ENCODE measurements around the gene NDUFS8. TPM values are rescaled to one million over a fixed set of nuclear protein-coding genes. Genes with fewer than 3 reads are reported as not detected.

NDUFS8 gene
- total and polyA plus RNA-seq, 2 experiments from 2014 or later = 114 to 219 TPM

DNA sequence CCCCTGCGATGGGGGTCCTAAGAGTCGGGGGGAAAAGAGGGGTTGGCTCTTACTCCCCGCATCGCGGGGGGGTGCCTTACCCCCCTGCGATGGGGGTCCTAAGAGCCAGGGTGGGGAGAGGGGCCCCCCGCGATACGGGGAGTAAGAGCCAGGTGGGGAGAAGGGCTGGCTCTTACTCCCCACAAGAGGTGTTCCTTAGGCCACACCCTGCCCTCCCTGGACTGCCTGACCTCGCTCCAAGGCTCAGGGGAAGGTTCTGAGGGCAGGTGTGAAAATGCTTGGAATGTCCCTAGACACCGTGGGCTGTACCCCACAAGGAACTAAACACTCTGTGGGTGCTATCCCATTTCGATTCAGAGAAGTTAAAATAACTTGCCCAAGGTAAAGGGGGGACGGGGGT, 34.4 kb upstream of the NDUFS8 start:
- H3K36me3 ChIP-seq (ENCODE audit: low read depth) = no peaks in the 10 kb centered on the region
- no peak overlapping the region for H3K4me3 ChIP-seq
- WGBS, 2 experiments (ENCODE audit: low coverage in 1 of 2, low lambda C conversion rate in 2 of 2, missing lambda C conversion rate in 2 of 2) = 95 to 100% methylated on average over 5 to 13 of the region's 13 CpGs
- in situ Hi-C loops (cut with MboI) = no loop called here
- H3K9me3 ChIP-seq (ENCODE audit: low read depth) = no peaks in the 10 kb centered on the region
- H3K79me2 ChIP-seq (ENCODE audit: insufficient read depth) = no peaks in the 10 kb centered on the region
- H3K27ac ChIP-seq = no peak overlapping the region
- no peak overlapping the region for H3K4me2 ChIP-seq (ENCODE audit: unreplicated experiment)
- H2AFZ ChIP-seq = no peak overlapping the region
- no peak overlapping the region for H3K9ac ChIP-seq
- no peaks in the 10 kb centered on the region for H3K4me1 ChIP-seq (ENCODE audit: insufficient read depth)
- no peaks in the 10 kb centered on the region for H3K27me3 ChIP-seq (replicated peaks; ENCODE audit: insufficient read depth)
- H4K20me1 ChIP-seq (ENCODE audit: insufficient read depth) = no peaks in the 10 kb centered on the region
- no peak for DNase-seq
- no peak for TF ChIP-seq EZH2phosphoT487 (IDR thresholded peaks at IDR 0.05; ENCODE audit: insufficient read depth, low read depth)
- no peak for TF ChIP-seq EZH2 (IDR thresholded peaks at IDR 0.05; ENCODE audit: insufficient read depth, poor library complexity, severe bottlenecking)
- no peaks in the 10 kb centered on the region for H3F3A ChIP-seq (ENCODE audit: insufficient read depth)
- no peaks in the 10 kb centered on the region for H3K9me2 ChIP-seq (ENCODE audit: insufficient read depth)

DNA sequence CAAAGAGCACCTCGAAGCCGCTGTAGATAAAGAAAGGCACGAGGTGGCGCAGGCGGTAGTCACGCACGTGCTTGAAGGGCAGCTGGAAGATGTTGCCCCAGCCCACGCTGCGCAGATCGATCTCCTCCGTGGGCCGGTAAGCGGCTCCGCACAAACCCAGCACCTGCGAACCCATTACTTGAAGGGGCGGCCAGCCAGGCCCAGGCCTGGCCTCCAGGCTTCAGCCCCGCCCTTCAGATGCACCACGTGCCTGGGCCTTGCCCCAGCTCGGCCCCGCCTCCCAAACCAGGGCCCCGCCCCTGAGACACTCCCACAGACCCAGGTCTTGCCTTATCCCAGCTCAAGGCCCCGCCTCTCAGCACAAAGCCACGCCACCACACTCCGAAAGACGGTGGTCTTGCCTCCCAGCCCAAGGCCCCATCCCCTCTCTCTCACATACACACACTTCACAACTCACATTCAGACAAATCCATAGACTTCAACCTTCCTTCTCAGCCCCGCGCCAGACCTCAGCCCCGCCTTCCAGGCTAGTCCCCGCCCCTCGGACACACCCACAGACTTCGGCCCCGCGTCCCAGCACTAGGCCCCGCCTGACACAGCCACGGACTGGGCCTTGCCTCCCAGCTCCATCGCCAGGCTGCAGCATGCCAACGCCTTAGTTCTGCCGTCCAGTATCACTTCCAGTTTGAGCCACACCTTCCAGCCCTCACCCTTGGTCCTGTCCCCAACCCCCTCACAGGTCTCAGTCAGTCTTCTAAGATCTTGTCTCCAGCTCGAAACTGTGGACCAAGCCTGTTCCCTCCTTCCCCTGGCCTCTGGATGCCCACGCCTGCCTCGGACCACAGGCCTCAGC, 33.6 kb upstream of the NDUFS8 start:
- 46 to 63% methylated on average over 21 to 41 of the region's 41 CpGs for WGBS, 2 experiments (ENCODE audit: low coverage in 1 of 2, low lambda C conversion rate in 2 of 2, missing lambda C conversion rate in 2 of 2)
- H3K27ac ChIP-seq = no peak overlapping the region
- no peaks in the 10 kb centered on the region for H3K36me3 ChIP-seq (ENCODE audit: low read depth)
- H3K4me1 ChIP-seq (ENCODE audit: insufficient read depth) = no peaks in the 10 kb centered on the region
- in situ Hi-C loops (cut with MboI) = no loop called here
- H4K20me1 ChIP-seq (ENCODE audit: insufficient read depth) = no peaks in the 10 kb centered on the region
- no peak overlapping the region for H3K9ac ChIP-seq
- TF ChIP-seq EZH2phosphoT487 (IDR thresholded peaks at IDR 0.05; ENCODE audit: insufficient read depth, low read depth) (no peak), EZH2 (IDR thresholded peaks at IDR 0.05; ENCODE audit: insufficient read depth, poor library complexity, severe bottlenecking) (no peak)
- no peaks in the 10 kb centered on the region for H3K79me2 ChIP-seq (ENCODE audit: insufficient read depth)
- no peaks in the 10 kb centered on the region for H3F3A ChIP-seq (ENCODE audit: insufficient read depth)
- H3K27me3 ChIP-seq (replicated peaks; ENCODE audit: insufficient read depth) = no peaks in the 10 kb centered on the region
- no peaks in the 10 kb centered on the region for H3K9me2 ChIP-seq (ENCODE audit: insufficient read depth)
- no peak overlapping the region for H3K4me2 ChIP-seq (ENCODE audit: unreplicated experiment)
- DNase-seq = peak; percentile 73
- H3K4me3 ChIP-seq = no peak overlapping the region
- H3K9me3 ChIP-seq (ENCODE audit: low read depth) = no peaks in the 10 kb centered on the region
- peak overlapping the region; percentile 29; the same call in 1 of the 2 replicates for H2AFZ ChIP-seq

DNA sequence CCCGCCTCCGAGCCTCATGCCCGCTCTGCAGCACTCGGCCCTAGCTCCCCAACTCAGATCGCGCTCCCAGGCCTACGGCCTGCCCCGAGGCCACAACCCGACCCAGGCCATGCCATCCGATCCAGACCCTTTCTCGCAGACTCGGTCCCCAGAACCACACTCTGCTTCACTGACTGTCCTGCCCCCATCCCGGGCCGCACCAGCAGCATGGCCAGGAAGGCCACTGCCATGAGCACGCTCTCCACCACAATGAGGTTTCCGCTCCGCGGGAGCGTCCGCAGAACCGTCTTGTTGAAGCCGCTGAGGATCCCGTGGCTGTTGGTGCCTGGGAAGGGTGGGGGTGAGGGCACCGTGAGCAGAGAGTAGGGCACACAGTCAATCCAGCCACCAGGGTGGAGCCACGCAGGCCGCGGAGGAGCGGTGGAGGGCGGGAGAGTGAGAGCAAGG, 33.0 kb upstream of the NDUFS8 start:
- Histone ChIP-seq H3K4me2 (ENCODE audit: unreplicated experiment) (no peak overlapping the region), H3K27me3 (replicated peaks; ENCODE audit: insufficient read depth) (no peaks in the 10 kb centered on the region), H3K9ac (no peak overlapping the region), H3K27ac (no peak overlapping the region), H3K36me3 (ENCODE audit: low read depth) (no peaks in the 10 kb centered on the region), H3K9me2 (ENCODE audit: insufficient read depth) (no peaks in the 10 kb centered on the region), H4K20me1 (ENCODE audit: insufficient read depth) (no peaks in the 10 kb centered on the region), H3K4me3 (no peak overlapping the region), H3K79me2 (ENCODE audit: insufficient read depth) (no peaks in the 10 kb centered on the region), H2AFZ (peak overlapping the region; percentile 29; the same call in 1 of the 2 replicates), H3K4me1 (ENCODE audit: insufficient read depth) (no peaks in the 10 kb centered on the region), H3F3A (ENCODE audit: insufficient read depth) (no peaks in the 10 kb centered on the region; the same call in 1 of the 2 replicates), H3K9me3 (ENCODE audit: low read depth) (no peaks in the 10 kb centered on the region)
- DNase-seq = no peak
- no peak for TF ChIP-seq EZH2 (IDR thresholded peaks at IDR 0.05; ENCODE audit: insufficient read depth, poor library complexity, severe bottlenecking)
- no peak for TF ChIP-seq EZH2phosphoT487 (IDR thresholded peaks at IDR 0.05; ENCODE audit: insufficient read depth, low read depth)
- in situ Hi-C loops (cut with MboI) = no loop called here
- 91 to 93% methylated on average over 15 to 29 of the region's 29 CpGs for WGBS, 2 experiments (ENCODE audit: low coverage in 1 of 2, low lambda C conversion rate in 2 of 2, missing lambda C conversion rate in 2 of 2)

DNA sequence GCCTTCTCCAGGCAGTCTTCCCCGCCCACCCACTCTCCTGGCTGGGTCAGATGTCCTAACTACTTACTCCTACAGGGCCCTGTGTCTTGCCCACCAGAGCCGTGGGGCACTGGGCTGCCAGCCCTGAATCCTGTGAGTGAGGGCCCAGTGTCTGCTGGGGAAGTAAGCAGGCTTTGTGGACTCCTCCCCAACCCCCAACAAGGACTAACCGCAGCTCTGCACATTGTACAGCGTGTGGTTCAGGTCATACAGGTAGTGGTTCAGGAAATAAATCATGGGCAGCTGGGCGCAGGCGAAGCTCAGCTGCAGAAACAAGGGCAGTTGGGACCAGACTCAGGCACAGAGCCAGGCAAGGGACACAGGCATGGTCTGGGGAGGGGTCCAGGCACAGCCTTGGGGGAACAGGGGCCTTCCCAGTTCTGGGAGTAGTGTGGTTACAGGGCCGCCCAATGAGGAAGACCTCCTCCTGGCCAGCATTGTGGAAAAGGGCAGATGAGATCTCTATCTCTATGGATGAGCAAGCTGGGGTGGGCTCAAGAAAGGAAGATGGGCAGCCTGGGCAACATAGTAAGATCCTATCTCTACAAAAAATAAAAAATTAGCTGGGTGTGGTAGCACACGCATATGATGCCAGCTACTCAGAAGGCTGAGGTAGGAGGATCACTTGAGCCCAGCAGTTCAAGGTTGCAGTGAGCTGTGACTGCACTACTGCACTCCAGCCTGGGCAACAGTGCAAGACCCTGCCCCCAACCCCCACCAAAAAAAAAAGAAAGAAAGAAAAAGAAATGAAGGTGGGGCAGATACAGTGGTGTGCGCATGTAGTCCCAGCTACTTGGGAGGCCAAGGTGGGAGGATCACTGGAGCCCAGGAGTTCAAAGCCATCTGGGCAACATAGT, 32.1 kb upstream of the NDUFS8 start:
- Histone ChIP-seq H3K9me3 (ENCODE audit: low read depth) (no peaks in the 10 kb centered on the region), H3K4me2 (ENCODE audit: unreplicated experiment) (no peak overlapping the region), H3K9ac (no peak overlapping the region), H3K4me3 (no peak overlapping the region), H3K79me2 (ENCODE audit: insufficient read depth) (no peaks in the 10 kb centered on the region), H4K20me1 (ENCODE audit: insufficient read depth) (no peaks in the 10 kb centered on the region), H3K9me2 (ENCODE audit: insufficient read depth) (no peaks in the 10 kb centered on the region), H3K36me3 (ENCODE audit: low read depth) (no peaks in the 10 kb centered on the region), H3K4me1 (ENCODE audit: insufficient read depth) (no peaks in the 10 kb centered on the region), H2AFZ (no peak overlapping the region), H3K27me3 (replicated peaks; ENCODE audit: insufficient read depth) (no peaks in the 10 kb centered on the region), H3K27ac (no peak overlapping the region), H3F3A (ENCODE audit: insufficient read depth) (no peaks in the 10 kb centered on the region; the same call in 1 of the 2 replicates)
- no peak for DNase-seq
- in situ Hi-C loops (cut with MboI) = no loop called here
- TF ChIP-seq EZH2 (IDR thresholded peaks at IDR 0.05; ENCODE audit: insufficient read depth, poor library complexity, severe bottlenecking) = no peak
- no peak for TF ChIP-seq EZH2phosphoT487 (IDR thresholded peaks at IDR 0.05; ENCODE audit: insufficient read depth, low read depth)
- WGBS, 2 experiments (ENCODE audit: low coverage in 1 of 2, low lambda C conversion rate in 2 of 2, missing lambda C conversion rate in 2 of 2) = 88 to 96% methylated on average over 9 of the region's 9 CpGs
